Measurements from ENCODE around the gene SLC35A2. TPM values are rescaled to one million over a fixed set of nuclear protein-coding genes. Genes with fewer than 3 reads are reported as not detected.

Gene SLC35A2
- total RNA-seq (10 to 100 TPM; 14.2 to 35.1 (median 16.2) TPM), total RNA-seq (11.9 to 32.3 (median 22.8) reads per million in 29 experiments)
- 11.2 TPM for total RNA-seq (2013)

DNA sequence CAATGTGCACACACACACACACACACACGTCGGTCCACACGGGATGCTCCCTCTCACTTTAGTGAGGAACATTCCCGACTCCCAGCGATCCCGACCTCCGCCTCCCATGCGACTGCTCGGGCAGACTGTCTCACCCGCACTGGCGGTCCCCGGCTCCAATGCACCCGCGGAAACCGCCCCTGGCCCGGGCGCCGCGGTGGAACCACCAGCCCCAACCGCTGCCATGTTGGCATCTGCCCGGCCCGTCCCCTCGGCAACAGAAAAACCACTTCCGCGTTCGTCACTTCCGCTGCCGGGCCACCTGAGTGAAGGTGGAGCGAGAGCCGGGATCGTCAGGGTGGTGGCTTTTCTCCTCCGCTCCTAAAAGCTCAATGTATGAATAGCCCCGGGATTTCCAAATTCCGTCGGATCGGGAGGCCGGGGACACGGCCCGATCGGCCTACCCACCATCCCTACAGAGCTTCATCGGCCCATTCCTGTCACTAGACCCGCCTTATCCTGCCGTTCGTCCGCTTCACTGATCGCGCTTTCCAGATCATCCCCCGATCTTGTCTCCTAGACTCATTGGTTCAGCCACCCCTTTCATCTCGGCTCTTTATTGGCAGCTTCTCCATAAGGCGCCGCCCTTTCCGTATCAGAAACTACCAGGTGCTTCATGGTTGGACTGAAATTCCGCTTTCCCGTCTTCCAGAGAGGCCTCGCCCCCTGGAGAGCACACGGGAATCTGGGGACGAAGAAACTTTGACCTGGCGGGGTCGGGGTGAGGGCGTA is at the start of gene SLC35A2:
Gene SLC35A2, minus strand, starts transcription at position 235 of the 771 bp plus-strand sequence. Its CDS starts 10 bp downstream, at position 225.
- Mint-ChIP-seq H3K9me3 (no peaks in the 10 kb centered on the region), H3K27me3 (peaks cover 0 to 11% of the 10 kb centered on the region in 2 donors), H3K4me3 (peak within 1 kb of the TSS; percentile 86 to 94 (median 88)), H3K4me1 (peaks cover 49 to 59% (median 54%) of the 10 kb centered on the region in 3 donors), H3K36me3 (peaks cover 15% of the 10 kb centered on the region), H3K27ac (peak within 1 kb of the TSS; percentile 92 to 93)
- no peaks in the 10 kb centered on the region for H3K27me3 ChIP-seq (replicated peaks in 1 of 2; ENCODE audit: control insufficient read depth in 2 of 2, extremely low read depth in 1 of 2, insufficient read depth in 2 of 2, low read length in 1 of 2)
- H3K27ac ChIP-seq (ENCODE audit: low read length) = peak within 1 kb of the TSS; percentile 74
- peak; percentile 76 to 83 (median 78) for ATAC-seq (replicated peaks in 1 of 4)
- peak within 1 kb of the TSS; percentile 68 to 85 for H3K4me3 ChIP-seq (ENCODE audit: control insufficient read depth in 1 of 2, extremely low read depth in 1 of 2, low read length in 1 of 2)
- H3K4me1 ChIP-seq (ENCODE audit: control insufficient read depth in 1 of 2, extremely low read depth in 1 of 2, insufficient read depth in 2 of 2, low read length in 2 of 2) = peaks cover 2 to 55% of the 10 kb centered on the region in 2 experiments
- WGBS (ENCODE audit: insufficient coverage) = 0% methylated on average over 34 of the region's 60 CpGs
- CTCF ChIA-PET = interaction anchor here (0.6 to 1.3 kb wide), 8 partner anchors 26 to 443 kb away, joined by 3 to 8 read pairs (median 5); no protein-coding TSS in a partner anchor
- peaks cover 0 to 42% of the 10 kb centered on the region in 2 donors for H3K36me3 ChIP-seq (ENCODE audit: control insufficient read depth in 2 of 2, extremely low read depth in 1 of 2, insufficient read depth in 1 of 2, low read length in 1 of 2)
- DNase-seq = peak; percentile 71 to 91 (median 87)
- POLR2A ChIA-PET = interaction anchor here (0.9 to 2.2 kb wide), 6 partner anchors 10 to 28 kb away, joined by 3 to 16 read pairs (median 4); partner anchors contain the start of genes PQBP1 (in 2 of the 2) and TIMM17B (in 2 of the 2)
- H3K9me3 ChIP-seq = no peaks in the 10 kb centered on the region

DNA sequence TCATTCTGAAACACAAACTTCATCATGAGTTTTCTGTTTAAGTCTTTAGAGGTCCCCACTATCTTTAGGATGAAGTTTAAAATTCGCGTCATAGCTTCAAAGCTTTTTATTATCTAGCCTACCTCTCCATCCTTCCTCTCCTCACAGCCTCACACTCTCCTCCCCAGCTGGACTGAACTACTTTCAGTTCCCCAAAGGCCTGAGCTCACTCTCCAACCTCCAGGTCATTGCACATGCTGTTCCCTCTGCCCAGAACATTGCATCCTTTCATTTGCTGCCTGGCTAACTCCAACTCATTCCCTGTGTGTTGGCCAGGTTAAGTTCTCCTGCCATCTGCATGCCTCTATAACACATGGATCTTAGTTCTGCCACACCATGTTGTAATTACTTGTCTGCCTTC is 48.8 kb upstream of the SLC35A2 start:
- H3K4me1 ChIP-seq (ENCODE audit: control insufficient read depth in 1 of 2, extremely low read depth in 1 of 2, insufficient read depth in 2 of 2, low read length in 2 of 2) = peaks cover 9 to 24% of the 10 kb centered on the region in 2 experiments
- Mint-ChIP-seq H3K27ac (peak overlapping the region; percentile 50 to 100), H3K27me3 (peaks cover 0 to 11% of the 10 kb centered on the region in 2 donors), H3K4me3 (peak overlapping the region; percentile 0 to 55 (median 11)), H3K9me3 (no peaks in the 10 kb centered on the region), H3K4me1 (peaks cover 15 to 31% (median 17%) of the 10 kb centered on the region in 3 donors), H3K36me3 (no peaks in the 10 kb centered on the region)
- H3K36me3 ChIP-seq (ENCODE audit: control insufficient read depth in 2 of 2, extremely low read depth in 1 of 2, insufficient read depth in 1 of 2, low read length in 1 of 2) = peaks cover 0 to 8% of the 10 kb centered on the region in 2 donors
- H3K27ac ChIP-seq (ENCODE audit: low read length) = peak overlapping the region; percentile 34
- no peak overlapping the region for H3K4me3 ChIP-seq (ENCODE audit: control insufficient read depth in 1 of 2, extremely low read depth in 1 of 2, low read length in 1 of 2)
- ChIA-PET POLR2A (interaction anchor here in 1 of 2 donors (1.0 kb wide), 1 partner anchor 312 kb away, joined by 4 read pairs; no protein-coding TSS in a partner anchor), CTCF (no interaction called here)
- WGBS (ENCODE audit: insufficient coverage) = 90% methylated on average over 2 of the region's 2 CpGs
- no peaks in the 10 kb centered on the region for H3K27me3 ChIP-seq (replicated peaks in 1 of 2; ENCODE audit: control insufficient read depth in 2 of 2, extremely low read depth in 1 of 2, insufficient read depth in 2 of 2, low read length in 1 of 2)
- ATAC-seq (replicated peaks in 1 of 4) (no peak), DNase-seq (no peak)
- H3K9me3 ChIP-seq = no peaks in the 10 kb centered on the region

DNA sequence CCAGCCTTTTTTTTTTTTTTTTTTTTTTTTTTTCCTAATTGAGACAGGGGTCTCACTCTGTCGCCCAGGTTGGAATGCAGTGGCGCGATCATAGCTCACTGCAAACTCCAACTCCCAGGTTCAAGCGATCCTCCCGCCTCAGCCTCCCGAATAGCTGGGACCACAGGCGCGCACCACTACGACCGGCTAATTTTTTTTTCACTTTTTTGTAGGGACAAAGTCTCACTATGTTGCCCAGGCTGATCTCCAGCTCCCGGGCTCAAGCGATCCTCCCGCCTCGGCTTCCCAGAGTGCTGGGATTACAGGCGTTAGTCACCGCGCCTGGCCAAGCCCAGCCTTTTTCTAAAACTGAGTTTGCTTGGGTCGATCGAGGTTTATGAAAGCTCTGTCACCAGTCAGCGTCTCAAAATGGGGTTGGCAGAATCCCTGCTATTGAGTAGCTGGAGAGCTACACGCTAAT is 47.2 kb upstream of the SLC35A2 start:
- peaks cover 4% of the 10 kb centered on the region for H3K36me3 Mint-ChIP-seq
- WGBS (ENCODE audit: insufficient coverage) = 0% methylated on average over 11 of the region's 21 CpGs
- H3K4me3 ChIP-seq (ENCODE audit: control insufficient read depth in 1 of 2, extremely low read depth in 1 of 2, low read length in 1 of 2) = peak overlapping the region; percentile 65 to 74
- H3K27me3 Mint-ChIP-seq = peaks cover 0 to 11% of the 10 kb centered on the region in 2 donors
- ATAC-seq (replicated peaks in 1 of 4) (no peak), DNase-seq (peak in 7 of 35 experiments; percentile 8 to 49 (median 26))
- peaks cover 11 to 38% of the 10 kb centered on the region in 2 experiments for H3K4me1 ChIP-seq (ENCODE audit: control insufficient read depth in 1 of 2, extremely low read depth in 1 of 2, insufficient read depth in 2 of 2, low read length in 2 of 2)
- ChIA-PET CTCF (interaction anchor here in 1 of 2 donors (0.9 kb wide), 1 partner anchor 384 kb away, joined by 5 read pairs; the partner anchor contains the start of gene RBM3), POLR2A (interaction anchor here (0.6 to 3.3 kb wide), 11 partner anchors 12 to 1726 kb away, joined by 3 to 23 read pairs (median 5); partner anchors contain the start of genes GRIPAP1 (in 2 of the 2), PQBP1 (in 1 of the 2), TFE3 (in 1 of the 2) and TIMM17B (in 1 of the 2))
- no peaks in the 10 kb centered on the region for H3K9me3 ChIP-seq
- peak overlapping the region; percentile 99 for H3K27ac ChIP-seq (ENCODE audit: low read length)
- peak overlapping the region; percentile 100 for H3K27ac Mint-ChIP-seq
- no peaks in the 10 kb centered on the region for H3K9me3 Mint-ChIP-seq
- H3K4me3 Mint-ChIP-seq = peak overlapping the region; percentile 82 to 98 (median 97)
- no peaks in the 10 kb centered on the region for H3K27me3 ChIP-seq (replicated peaks in 1 of 2; ENCODE audit: control insufficient read depth in 2 of 2, extremely low read depth in 1 of 2, insufficient read depth in 2 of 2, low read length in 1 of 2)
- H3K36me3 ChIP-seq (ENCODE audit: control insufficient read depth in 2 of 2, extremely low read depth in 1 of 2, insufficient read depth in 1 of 2, low read length in 1 of 2) = peaks cover 0 to 14% of the 10 kb centered on the region in 2 donors
- H3K4me1 Mint-ChIP-seq = peaks cover 31 to 45% (median 34%) of the 10 kb centered on the region in 3 donors

DNA sequence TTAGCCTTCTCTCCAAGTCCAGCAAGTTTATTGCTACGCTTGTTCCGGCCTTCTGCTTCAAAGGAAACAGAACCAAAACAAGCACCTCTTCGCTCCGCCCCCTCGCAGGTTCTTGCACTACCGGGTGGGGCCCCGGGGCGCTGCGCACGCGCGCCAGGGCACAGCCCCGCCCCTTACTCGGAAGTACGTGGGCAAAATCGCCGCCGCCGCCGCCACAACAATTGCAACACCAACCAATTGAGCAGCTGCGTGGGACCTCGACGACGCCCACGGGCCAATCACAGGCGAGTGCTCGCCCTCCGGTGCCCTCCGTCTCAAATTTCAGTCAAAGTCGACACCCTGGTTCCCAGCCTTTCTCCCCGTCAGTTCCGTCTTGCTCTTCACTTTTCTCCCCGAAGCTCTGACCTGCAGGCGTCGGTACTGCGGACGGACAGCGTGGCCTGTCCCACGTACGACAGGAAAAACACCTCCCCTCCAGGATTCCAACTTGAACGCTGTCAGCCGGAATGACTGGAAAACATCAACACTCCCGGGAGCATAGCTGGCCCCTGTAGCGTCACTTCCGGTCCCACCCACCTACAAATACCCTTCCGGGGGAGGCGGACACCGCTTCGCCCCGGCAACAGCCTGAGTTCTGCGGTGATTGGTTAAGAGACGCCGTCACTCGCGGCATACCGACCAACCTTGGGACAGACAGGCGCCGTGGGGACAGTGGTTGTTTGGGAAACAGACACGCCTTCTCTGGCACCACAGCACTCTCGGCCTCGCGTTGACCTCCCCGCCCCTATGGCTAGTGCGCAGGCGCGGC is 46.6 kb upstream of the SLC35A2 start:
- peak overlapping the region; percentile 65 to 74 for H3K4me3 ChIP-seq (ENCODE audit: control insufficient read depth in 1 of 2, extremely low read depth in 1 of 2, low read length in 1 of 2)
- peak overlapping the region; percentile 82 to 98 (median 97) for H3K4me3 Mint-ChIP-seq

DNA sequence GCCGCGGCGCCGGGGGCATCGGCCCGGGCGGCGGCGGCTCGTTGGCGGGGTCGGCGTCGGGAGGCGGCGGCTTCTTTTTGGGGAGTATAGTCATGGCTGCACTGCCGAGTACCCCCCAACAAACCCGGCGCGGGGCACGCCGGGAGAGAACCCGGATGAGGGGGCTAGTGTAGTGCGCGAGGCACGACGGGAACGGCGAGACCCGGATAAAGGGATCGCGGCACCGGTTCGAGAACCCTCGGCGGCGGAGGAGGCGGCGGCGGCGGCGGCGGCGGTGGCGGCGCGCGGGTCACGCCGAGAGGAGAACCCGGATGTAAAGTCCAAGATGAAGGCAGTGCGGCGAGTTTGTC is 46.0 kb upstream of the SLC35A2 start, which contains the start of gene OTUD5:
Gene OTUD5, minus strand, starts transcription at position 131 of the 350 bp plus-strand sequence. Its CDS starts 37 bp downstream, at position 94.
- POLR2A ChIA-PET = interaction anchor here in 1 of 2 donors (0.5 to 3.3 kb wide), 6 partner anchors 13 to 156 kb away, joined by 3 to 23 read pairs (median 4); partner anchors contain the start of genes GRIPAP1, KCND1, PQBP1 and TIMM17B
- Mint-ChIP-seq H3K27me3 (peaks cover 0 to 11% of the 10 kb centered on the region in 2 donors), H3K4me3 (peak within 1 kb of the TSS; percentile 82 to 98 (median 97)), H3K4me1 (peaks cover 43 to 57% (median 46%) of the 10 kb centered on the region in 3 donors), H3K9me3 (no peaks in the 10 kb centered on the region), H3K27ac (peak within 1 kb of the TSS; percentile 100), H3K36me3 (peaks cover 4% of the 10 kb centered on the region)
- ATAC-seq (replicated peaks in 1 of 4) (peak; percentile 56 to 61 (median 58)), DNase-seq (peak in 32 of 35 experiments; percentile 64 to 84 (median 76))
- H3K27me3 ChIP-seq (replicated peaks in 1 of 2; ENCODE audit: control insufficient read depth in 2 of 2, extremely low read depth in 1 of 2, insufficient read depth in 2 of 2, low read length in 1 of 2) = no peaks in the 10 kb centered on the region
- no peaks in the 10 kb centered on the region for H3K9me3 ChIP-seq
- H3K4me3 ChIP-seq (ENCODE audit: control insufficient read depth in 1 of 2, extremely low read depth in 1 of 2, low read length in 1 of 2) = peak within 1 kb of the TSS; percentile 65 to 74
- peak within 1 kb of the TSS; percentile 99 for H3K27ac ChIP-seq (ENCODE audit: low read length)
- WGBS (ENCODE audit: insufficient coverage) = 0% methylated on average over 16 of the region's 53 CpGs
- CTCF ChIA-PET = interaction anchor here (0.7 to 1.1 kb wide), 3 partner anchors 9 to 45 kb away, joined by 3 to 4 read pairs (median 3); no protein-coding TSS in a partner anchor
- H3K4me1 ChIP-seq (ENCODE audit: control insufficient read depth in 1 of 2, extremely low read depth in 1 of 2, insufficient read depth in 2 of 2, low read length in 2 of 2) = peaks cover 11 to 50% of the 10 kb centered on the region in 2 experiments
- H3K36me3 ChIP-seq (ENCODE audit: control insufficient read depth in 2 of 2, extremely low read depth in 1 of 2, insufficient read depth in 1 of 2, low read length in 1 of 2) = peaks cover 0 to 15% of the 10 kb centered on the region in 2 donors

More for the DNA sequence above, 46.6 kb upstream of the SLC35A2 start:
- Mint-ChIP-seq H3K27ac (peak overlapping the region; percentile 100), H3K4me1 (peaks cover 37 to 51% (median 40%) of the 10 kb centered on the region in 3 donors), H3K9me3 (no peaks in the 10 kb centered on the region), H3K36me3 (peaks cover 4% of the 10 kb centered on the region), H3K27me3 (peaks cover 0 to 11% of the 10 kb centered on the region in 2 donors)
- WGBS (ENCODE audit: insufficient coverage) = 0% methylated on average over 36 of the region's 66 CpGs
- Histone ChIP-seq H3K36me3 (ENCODE audit: control insufficient read depth in 2 of 2, extremely low read depth in 1 of 2, insufficient read depth in 1 of 2, low read length in 1 of 2) (peaks cover 0 to 15% of the 10 kb centered on the region in 2 donors), H3K4me1 (ENCODE audit: control insufficient read depth in 1 of 2, extremely low read depth in 1 of 2, insufficient read depth in 2 of 2, low read length in 2 of 2) (peaks cover 11 to 44% of the 10 kb centered on the region in 2 experiments), H3K27me3 (replicated peaks in 1 of 2; ENCODE audit: control insufficient read depth in 2 of 2, extremely low read depth in 1 of 2, insufficient read depth in 2 of 2, low read length in 1 of 2) (no peaks in the 10 kb centered on the region), H3K27ac (ENCODE audit: low read length) (peak overlapping the region; percentile 99), H3K9me3 (no peaks in the 10 kb centered on the region)
- ChIA-PET CTCF (interaction anchor here in 1 of 2 donors (0.7 to 0.9 kb wide), 3 partner anchors 9 to 384 kb away, joined by 3 to 5 read pairs (median 3); partner anchors contain the start of gene RBM3), POLR2A (interaction anchor here (0.6 to 3.3 kb wide), 11 partner anchors 12 to 1725 kb away, joined by 3 to 23 read pairs (median 5); partner anchors contain the start of genes GRIPAP1 (in 2 of the 2), PQBP1 (in 1 of the 2), TFE3 (in 1 of the 2) and TIMM17B (in 1 of the 2))
- DNase-seq (peak; percentile 77 to 97 (median 93)), ATAC-seq (replicated peaks in 1 of 4) (peak; percentile 81 to 86 (median 82))

Data from T-cell (primary cell).